GM21825 (cell line): ENCODE measurements around the gene NR4A1.
A peak's percentile ranks its signal among the peaks of the same experiment; 100 is the strongest.

Experiments
- ATAC-seq: cut with Tn5 transposase; IDR thresholded peaks from one replicate; pipeline ENCODE4 v1.9.1; 2021; ENCODE audit warnings: mild to moderate bottlenecking, moderate library complexity; ENCODE audit not compliant: unreplicated experiment

NR4A1 gene

GRCh38 chr12:52050758-52051541, at the start of gene NR4A1:
Gene NR4A1, plus strand, starts transcription at chr12:52051442. Its CDS starts 2,887 bp downstream, at chr12:52054329.
- peak; percentile 82 for ATAC-seq

GRCh38 chr12:52003016-52003550, 48.2 kb upstream of the NR4A1 start:
- no peak for ATAC-seq

GRCh38 chr12:52003591-52003990, 47.7 kb upstream of the NR4A1 start:
- no peak for ATAC-seq

GRCh38 chr12:52004042-52004648, 47.1 kb upstream of the NR4A1 start:
- no peak for ATAC-seq

GRCh38 chr12:52005218-52005902, 45.9 kb upstream of the NR4A1 start:
- ATAC-seq = no peak

GRCh38 chr12:52005903-52006703, 45.1 kb upstream of the NR4A1 start:
- ATAC-seq = peak; percentile 68

GRCh38 chr12:52006726-52007157, 44.5 kb upstream of the NR4A1 start, which contains the start of gene TAMALIN:
Gene TAMALIN, plus strand, starts transcription at chr12:52006946. Its CDS starts 74 bp downstream, at chr12:52007020.
- ATAC-seq = peak; percentile 19

- no peak for ATAC-seq
Observed at GRCh38 chr12:52007158-52007921, 43.9 kb upstream of the NR4A1 start.

GRCh38 chr12:52007982-52008510, 43.2 kb upstream of the NR4A1 start:
- ATAC-seq = no peak

GRCh38 chr12:52009081-52009751, 42.0 kb upstream of the NR4A1 start:
- ATAC-seq = no peak

- ATAC-seq = no peak
Observed at GRCh38 chr12:52010152-52010622, 41.1 kb upstream of the NR4A1 start.

- no peak for ATAC-seq
Observed at GRCh38 chr12:52010692-52011601, 40.3 kb upstream of the NR4A1 start.

- no peak for ATAC-seq
Observed at GRCh38 chr12:52011602-52012214, 39.5 kb upstream of the NR4A1 start.

- no peak for ATAC-seq
Observed at GRCh38 chr12:52013626-52014310, 37.5 kb upstream of the NR4A1 start.

- no peak for ATAC-seq
Observed at GRCh38 chr12:52014567-52015530, 36.4 kb upstream of the NR4A1 start.
